ENCODE results near the gene GFOD1. TPM values are rescaled to one million over a fixed set of nuclear protein-coding genes. Genes with fewer than 3 reads are reported as not detected.

The GFOD1 gene
- total RNA-seq, 4 donors from 2014 or later: 18.3 to 49.1 (median 29.0) TPM

GRCh38 chr6:13318821-13319220 is 168.6 kb downstream of the GFOD1 start:
- WGBS, 2 donors (ENCODE audit: low coverage in 1 of 2): 100% methylated on average over 1 to 2 of the region's 2 CpGs
- Histone ChIP-seq H3K4me1 (no peaks in the 10 kb centered on the region), H3K27ac (no peak overlapping the region), H3K9me3 (no peaks in the 10 kb centered on the region), H3K36me3 (peaks cover 0 to 100% of the 10 kb centered on the region in 2 donors), H3K4me3 (no peak overlapping the region), H3K27me3 (no peaks in the 10 kb centered on the region)
- TF ChIP-seq, protein P1, sequence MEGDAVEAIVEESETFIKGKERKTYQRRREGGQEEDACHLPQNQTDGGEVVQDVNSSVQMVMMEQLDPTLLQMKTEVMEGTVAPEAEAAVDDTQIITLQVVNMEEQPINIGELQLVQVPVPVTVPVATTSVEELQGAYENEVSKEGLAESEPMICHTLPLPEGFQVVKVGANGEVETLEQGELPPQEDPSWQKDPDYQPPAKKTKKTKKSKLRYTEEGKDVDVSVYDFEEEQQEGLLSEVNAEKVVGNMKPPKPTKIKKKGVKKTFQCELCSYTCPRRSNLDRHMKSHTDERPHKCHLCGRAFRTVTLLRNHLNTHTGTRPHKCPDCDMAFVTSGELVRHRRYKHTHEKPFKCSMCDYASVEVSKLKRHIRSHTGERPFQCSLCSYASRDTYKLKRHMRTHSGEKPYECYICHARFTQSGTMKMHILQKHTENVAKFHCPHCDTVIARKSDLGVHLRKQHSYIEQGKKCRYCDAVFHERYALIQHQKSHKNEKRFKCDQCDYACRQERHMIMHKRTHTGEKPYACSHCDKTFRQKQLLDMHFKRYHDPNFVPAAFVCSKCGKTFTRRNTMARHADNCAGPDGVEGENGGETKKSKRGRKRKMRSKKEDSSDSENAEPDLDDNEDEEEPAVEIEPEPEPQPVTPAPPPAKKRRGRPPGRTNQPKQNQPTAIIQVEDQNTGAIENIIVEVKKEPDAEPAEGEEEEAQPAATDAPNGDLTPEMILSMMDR (IDR thresholded peaks at IDR 0.05): no peak
- no peak for TF ChIP-seq POLR2AphosphoS5 (IDR thresholded peaks at IDR 0.05)
- TF ChIP-seq POLR2A (IDR thresholded peaks at IDR 0.05): no peak
- no peak for TF ChIP-seq EP300 (IDR thresholded peaks at IDR 0.05)
- ATAC-seq: no peak

DNA sequence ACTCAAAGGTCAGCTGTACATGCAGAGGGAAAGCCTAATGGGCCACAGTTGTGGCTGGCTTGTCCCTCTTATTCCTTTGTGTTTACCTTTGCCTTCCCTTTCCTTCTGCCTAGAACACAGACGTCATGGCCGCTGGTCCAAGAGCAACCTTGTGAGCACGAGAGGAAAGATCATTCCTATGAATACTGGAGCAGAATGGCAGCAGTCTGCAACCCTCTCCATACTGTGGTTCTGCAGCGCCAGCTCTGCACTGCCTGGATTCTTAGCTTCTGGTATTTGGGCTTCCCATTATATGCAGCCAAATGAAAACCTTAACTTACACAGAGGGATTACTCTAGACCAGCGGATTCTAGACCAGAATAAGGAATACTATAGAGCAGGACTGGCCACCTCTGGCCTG is 171.5 kb downstream of the GFOD1 start:
- Histone ChIP-seq H3K9me3 (no peaks in the 10 kb centered on the region), H3K27me3 (no peaks in the 10 kb centered on the region), H3K4me1 (no peaks in the 10 kb centered on the region), H3K27ac (no peak overlapping the region), H3K36me3 (peaks cover 0 to 94% of the 10 kb centered on the region in 2 donors), H3K4me3 (no peak overlapping the region)
- no peak for ATAC-seq
- 92 to 100% methylated on average over 1 to 2 of the region's 5 CpGs for WGBS, 2 donors (ENCODE audit: low coverage in 1 of 2)
- TF ChIP-seq EP300 (IDR thresholded peaks at IDR 0.05) (no peak), POLR2AphosphoS5 (IDR thresholded peaks at IDR 0.05) (no peak)

DNA sequence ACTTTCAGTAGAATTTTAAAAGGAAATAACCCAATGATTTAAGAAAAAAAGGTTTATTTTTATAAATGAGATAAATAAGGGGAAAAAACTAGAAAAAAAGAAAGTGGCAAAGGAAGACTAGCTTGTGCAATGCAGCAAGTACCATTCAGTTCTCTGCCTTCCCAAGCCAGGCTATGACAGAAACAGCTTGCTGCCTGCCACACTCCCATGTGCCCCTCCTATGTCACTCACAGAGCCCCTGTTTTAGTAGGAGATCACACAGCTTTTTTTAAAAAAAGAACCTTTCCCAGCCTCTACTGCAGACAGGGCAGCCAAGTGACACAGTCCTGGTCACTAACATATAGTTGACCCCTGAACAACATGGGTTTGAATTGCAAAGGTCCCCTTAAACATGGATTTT is 172.6 kb downstream of the GFOD1 start:
- H3K27ac ChIP-seq: no peak overlapping the region
- no peak for ATAC-seq
- no peaks in the 10 kb centered on the region for H3K9me3 ChIP-seq
- no peaks in the 10 kb centered on the region for H3K27me3 ChIP-seq
- no peaks in the 10 kb centered on the region for H3K4me1 ChIP-seq
- H3K36me3 ChIP-seq: peaks cover 0 to 92% of the 10 kb centered on the region in 2 donors
- TF ChIP-seq POLR2A (IDR thresholded peaks at IDR 0.05): no peak
- TF ChIP-seq POLR2AphosphoS5 (IDR thresholded peaks at IDR 0.05): no peak
- TF ChIP-seq, protein P1 (IDR thresholded peaks at IDR 0.05): no peak
- TF ChIP-seq EP300 (IDR thresholded peaks at IDR 0.05): no peak
- no peak overlapping the region for H3K4me3 ChIP-seq

DNA sequence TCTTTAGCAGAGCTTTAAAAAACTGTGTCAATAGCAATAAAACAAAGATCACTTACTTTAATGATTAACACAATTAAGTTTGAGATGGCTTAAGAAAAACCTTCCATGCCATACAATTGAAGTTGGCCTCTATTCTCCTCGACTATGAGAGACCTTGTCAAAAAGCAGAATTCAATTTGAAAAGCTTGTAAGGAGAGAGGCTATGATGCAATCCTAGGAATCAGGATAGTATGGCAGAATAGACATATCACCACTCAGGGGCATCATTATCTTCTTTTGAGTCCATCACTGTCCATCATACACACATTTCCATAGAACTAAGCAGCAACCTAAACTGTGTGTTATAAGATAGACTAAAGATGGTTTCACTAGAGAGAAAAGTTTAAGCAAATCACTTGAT is 176.2 kb downstream of the GFOD1 start:
- TF ChIP-seq POLR2AphosphoS5 (IDR thresholded peaks at IDR 0.05): no peak
- no peak for TF ChIP-seq POLR2A (IDR thresholded peaks at IDR 0.05)
- no peak for TF ChIP-seq EP300 (IDR thresholded peaks at IDR 0.05)
- TF ChIP-seq, protein P1 (IDR thresholded peaks at IDR 0.05): no peak
- WGBS, 2 donors (ENCODE audit: low coverage in 1 of 2): 31 to 100% methylated on average over 1 of the region's 1 CpG

GRCh38 chr6:13308332-13308731 is 179.1 kb downstream of the GFOD1 start:
- H3K4me1 ChIP-seq: peaks cover 3 to 17% (median 5%) of the 10 kb centered on the region in 3 donors
- 63 to 89% methylated on average over 1 of the region's 1 CpG for WGBS, 2 donors (ENCODE audit: low coverage in 1 of 2)
- no peak overlapping the region for H3K27ac ChIP-seq
- H3K4me3 ChIP-seq: no peak overlapping the region
- peaks cover 0 to 49% of the 10 kb centered on the region in 2 donors for H3K36me3 ChIP-seq
- no peak for ATAC-seq
- no peaks in the 10 kb centered on the region for H3K27me3 ChIP-seq
- no peaks in the 10 kb centered on the region for H3K9me3 ChIP-seq
- no peak for TF ChIP-seq EP300 (IDR thresholded peaks at IDR 0.05)
- TF ChIP-seq POLR2AphosphoS5 (IDR thresholded peaks at IDR 0.05): no peak
- TF ChIP-seq, protein P1 (IDR thresholded peaks at IDR 0.05): no peak
- no peak for TF ChIP-seq POLR2A (IDR thresholded peaks at IDR 0.05)

More for the DNA sequence above, 176.2 kb downstream of the GFOD1 start:
- Histone ChIP-seq H3K27me3 (no peaks in the 10 kb centered on the region), H3K27ac (no peak overlapping the region), H3K9me3 (no peaks in the 10 kb centered on the region), H3K4me1 (no peaks in the 10 kb centered on the region), H3K4me3 (no peak overlapping the region), H3K36me3 (peaks cover 0 to 77% of the 10 kb centered on the region in 2 donors)
- ATAC-seq: no peak

Other genes with a start within 250 kb of the GFOD1 start
- 10 to 100 TPM in 1 of 4 donors, 1 to 10 TPM in 3; 5.1 to 14.5 (median 7.3) TPM for gene TBC1D7, start 159.1 kb downstream of the GFOD1 start, total RNA-seq
- 10 to 100 TPM in 2 of 4 donors, 1 to 10 TPM in 2; 7.5 to 13.1 (median 10.0) TPM for gene SIRT5, start 87.0 kb upstream of the GFOD1 start, total RNA-seq
- gene NOL7, start 127.7 kb upstream of the GFOD1 start, total RNA-seq: 100 to 1,000 TPM in 2 of 4 donors, 10 to 100 TPM in 2; 92.4 to 120 (median 98.5) TPM
- gene RANBP9, start 224.2 kb upstream of the GFOD1 start, total RNA-seq: 10 to 100 TPM; 39.1 to 59.9 (median 52.1) TPM

Measured in gastroesophageal sphincter (tissue), 4 donors.